ENCODE measurements around the gene PRDM7.
"Not testable (repeated sequence)": the region's sequence is repeated elsewhere in the genome, so short reads cannot be mapped to it uniquely, and the experiment has no call there.

PRDM7 gene

DNA sequence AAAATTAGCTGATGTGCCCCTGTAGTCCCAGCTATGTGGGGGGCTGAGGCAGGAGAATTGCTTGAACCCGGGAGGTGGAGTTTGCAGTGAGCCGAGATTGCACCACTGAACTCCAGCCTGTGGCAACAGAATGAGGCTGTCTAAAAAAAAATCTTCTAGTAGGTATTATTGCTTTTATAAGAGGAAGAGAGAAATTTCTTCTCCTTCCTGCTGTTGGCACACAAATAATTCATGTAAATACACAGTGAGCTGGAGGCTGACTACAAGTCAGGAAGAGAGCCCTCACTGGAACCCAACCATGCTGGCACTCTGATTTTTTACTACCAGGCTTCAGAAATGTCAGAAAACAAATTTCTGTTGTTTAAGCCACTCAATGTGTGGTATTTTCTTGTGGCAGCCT, 6.7 kb downstream of the PRDM7 start:
- DNase-seq = no peak

DNA sequence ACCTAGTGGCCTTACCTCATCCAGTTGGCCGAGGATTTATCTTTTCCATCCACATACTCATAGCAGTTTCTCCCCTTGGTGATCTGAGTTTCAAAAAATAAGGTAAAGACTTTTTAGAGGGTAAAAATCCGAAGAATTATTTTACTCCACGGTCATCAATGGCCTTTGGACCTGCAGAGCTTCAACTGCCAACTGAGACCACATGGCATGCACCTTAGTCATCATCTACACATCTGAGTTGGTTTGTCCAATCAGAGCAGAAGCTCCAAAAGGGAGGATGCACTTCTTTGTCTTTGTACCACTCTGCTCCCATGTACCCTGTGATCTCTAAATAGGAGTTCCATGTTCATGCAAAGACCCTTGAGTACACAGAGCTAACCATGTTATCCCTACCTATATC, 15.7 kb downstream of the PRDM7 start:
- no peak for DNase-seq

- DNase-seq = peak; percentile 47
These were observed 19.4 kb downstream of the PRDM7 start for GRCh38 chr16:90057738-90058173.

DNA sequence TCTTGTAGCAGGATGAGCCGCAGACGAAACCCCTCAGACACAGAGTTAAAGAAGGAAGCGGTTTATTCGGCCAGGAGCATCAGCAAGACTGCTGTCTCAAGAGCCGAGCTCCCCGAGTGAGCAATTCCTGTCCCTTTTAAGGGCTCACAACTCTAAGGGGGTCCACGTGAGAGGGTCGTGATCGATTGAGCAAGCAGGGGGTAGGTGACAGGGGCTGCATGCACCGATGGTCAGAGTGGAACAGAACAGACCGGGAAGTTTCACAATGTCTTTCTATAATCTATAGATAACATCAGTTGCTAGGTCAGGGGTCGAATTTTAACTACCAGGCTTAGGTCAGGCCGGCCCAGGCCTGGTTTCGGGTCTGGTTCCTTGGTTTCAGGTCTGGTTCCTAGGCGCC, 20.6 kb downstream of the PRDM7 start:
- not testable (repeated sequence) for DNase-seq

DNA sequence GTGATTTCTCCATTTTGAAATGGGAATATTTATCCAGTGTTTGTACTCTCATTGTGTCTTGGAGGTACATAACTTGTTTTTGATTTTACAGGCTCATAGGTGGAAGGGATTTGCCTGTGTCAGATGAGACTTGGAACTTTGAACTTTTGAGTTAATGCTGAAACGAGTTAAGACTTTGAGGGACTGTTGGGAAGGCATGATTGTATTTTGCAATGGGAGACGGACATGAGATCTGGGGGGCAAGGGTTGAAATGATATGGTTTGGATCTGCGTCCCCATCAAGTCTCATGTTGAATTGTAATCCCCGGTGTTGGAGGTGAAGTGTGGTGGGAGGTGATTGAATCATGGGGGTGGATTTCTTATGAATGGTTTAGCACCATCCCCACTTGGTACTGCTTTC, 21.8 kb downstream of the PRDM7 start:
- DNase-seq = no peak

DNA sequence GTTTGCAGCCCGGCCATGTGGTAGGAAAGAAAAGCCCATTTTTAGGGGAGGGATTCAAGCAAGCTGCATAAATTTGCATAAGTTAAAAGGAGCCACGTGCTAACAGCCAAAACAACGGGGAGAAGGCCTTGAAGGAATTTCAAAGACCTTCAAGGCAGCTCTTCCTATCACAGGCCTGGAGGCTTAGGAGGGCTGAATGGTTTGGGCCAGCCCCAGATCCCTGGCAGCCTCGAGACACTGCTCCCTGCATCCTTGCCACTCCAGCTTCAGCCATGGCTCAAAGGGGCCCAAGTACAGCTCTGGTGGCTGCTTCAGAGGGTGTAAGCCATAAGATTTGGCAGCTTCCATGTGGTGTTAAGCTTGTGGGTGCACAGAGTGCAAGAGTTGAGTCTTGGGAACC, 22.6 kb downstream of the PRDM7 start:
- no peak for DNase-seq

GRCh38 chr16:90053902-90054500, 23.1 kb downstream of the PRDM7 start:
- no peak for DNase-seq

GRCh38 chr16:90050969-90051368, 26.2 kb downstream of the PRDM7 start:
- DNase-seq = no peak

DNA sequence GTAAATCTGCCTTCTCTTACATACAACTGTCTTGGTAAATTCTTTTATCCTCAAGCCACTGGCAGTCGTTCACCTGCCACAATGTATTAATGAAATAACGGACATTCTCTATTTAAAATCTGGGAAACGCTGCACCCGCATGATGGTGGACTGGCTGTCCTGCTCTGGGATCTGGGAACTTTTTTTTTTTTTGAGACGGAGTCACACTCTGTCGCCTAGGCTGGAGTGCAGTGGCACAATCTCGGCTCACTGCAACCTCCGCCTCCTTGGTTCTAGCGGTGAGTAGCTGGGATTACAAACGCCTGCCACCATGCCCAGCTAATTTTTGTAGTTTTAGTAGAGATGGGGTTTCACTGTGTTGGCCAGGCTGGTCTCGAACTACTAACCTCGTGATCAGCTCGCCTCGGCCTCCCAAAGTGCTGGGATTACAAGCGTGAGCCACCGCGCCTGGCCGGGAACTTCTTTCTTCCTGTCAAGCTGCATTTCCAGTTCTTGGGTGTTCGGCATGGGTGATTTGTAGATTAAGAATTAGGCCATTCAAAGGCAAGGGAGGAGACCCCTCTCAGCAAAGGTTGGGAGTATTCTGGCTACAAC, 28.3 kb downstream of the PRDM7 start:
- no peak for DNase-seq

DNA sequence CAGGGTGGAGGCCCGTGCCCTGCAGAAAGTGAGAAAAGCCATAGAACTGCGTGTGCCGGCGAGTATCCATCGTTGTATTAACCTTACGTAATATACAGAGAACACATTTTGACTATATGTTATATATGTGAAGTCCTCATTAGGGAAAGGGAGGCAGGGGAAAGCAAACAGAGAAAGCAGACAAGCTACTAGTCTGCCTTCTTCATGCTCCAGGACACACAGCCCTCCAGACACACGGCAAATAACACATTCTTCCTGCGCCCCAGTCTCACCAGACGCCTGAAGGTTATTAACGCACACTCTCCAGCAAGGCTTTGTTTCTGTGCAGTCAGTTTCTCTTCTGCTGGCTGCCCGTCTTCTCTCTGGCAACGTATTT, 28.8 kb downstream of the PRDM7 start:
- no peak for DNase-seq

GRCh38 chr16:90047714-90048346, 29.3 kb downstream of the PRDM7 start:
- no peak for DNase-seq

- DNase-seq = no peak
These were observed 30.0 kb downstream of the PRDM7 start for GRCh38 chr16:90046971-90047713.

DNA sequence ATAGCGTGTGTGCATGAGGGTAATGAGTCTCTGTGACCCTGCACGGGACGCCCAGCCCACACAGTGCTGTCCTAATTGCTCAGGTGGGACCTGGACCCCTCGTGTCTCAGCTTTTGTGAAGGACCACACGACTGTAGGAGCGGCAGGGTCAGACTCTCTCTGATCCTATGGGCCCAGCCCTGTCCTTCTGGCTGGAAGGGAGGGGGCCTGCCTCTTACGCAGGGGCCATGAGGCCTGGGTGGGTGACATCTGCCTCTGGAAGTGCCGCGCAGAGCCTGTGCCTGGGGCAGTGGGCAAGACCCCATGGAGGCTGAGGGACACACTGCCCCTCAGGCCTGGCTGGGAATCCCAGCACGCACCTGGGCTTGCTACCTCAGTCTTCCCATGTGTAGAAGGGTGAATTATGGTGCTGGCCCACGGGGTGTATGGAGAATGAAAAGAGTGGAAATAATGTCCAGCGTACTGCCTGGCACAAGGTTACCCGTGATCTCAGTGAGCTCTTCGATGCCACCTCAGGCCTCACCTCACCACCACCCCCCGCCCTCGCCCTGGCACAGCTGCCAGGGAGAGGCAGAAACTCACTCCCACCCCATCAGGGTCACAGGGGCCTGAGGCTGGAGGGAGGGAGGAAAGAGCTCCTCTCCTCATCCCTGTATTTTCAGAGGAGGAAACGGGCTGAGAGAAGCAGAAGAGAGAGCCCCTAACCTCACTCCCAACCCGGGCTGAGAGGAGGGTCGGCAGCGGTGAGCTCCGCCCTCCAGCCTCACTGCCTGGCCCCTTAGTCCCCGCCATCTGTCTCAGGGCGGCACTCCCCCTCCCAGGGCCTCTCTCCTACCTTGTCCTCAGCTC, 30.8 kb downstream of the PRDM7 start:
- no peak for DNase-seq

- DNase-seq = no peak
These were observed 33.0 kb downstream of the PRDM7 start for GRCh38 chr16:90044111-90044551.

- DNase-seq = no peak
These were observed 33.6 kb downstream of the PRDM7 start for GRCh38 chr16:90043526-90043925.

DNA sequence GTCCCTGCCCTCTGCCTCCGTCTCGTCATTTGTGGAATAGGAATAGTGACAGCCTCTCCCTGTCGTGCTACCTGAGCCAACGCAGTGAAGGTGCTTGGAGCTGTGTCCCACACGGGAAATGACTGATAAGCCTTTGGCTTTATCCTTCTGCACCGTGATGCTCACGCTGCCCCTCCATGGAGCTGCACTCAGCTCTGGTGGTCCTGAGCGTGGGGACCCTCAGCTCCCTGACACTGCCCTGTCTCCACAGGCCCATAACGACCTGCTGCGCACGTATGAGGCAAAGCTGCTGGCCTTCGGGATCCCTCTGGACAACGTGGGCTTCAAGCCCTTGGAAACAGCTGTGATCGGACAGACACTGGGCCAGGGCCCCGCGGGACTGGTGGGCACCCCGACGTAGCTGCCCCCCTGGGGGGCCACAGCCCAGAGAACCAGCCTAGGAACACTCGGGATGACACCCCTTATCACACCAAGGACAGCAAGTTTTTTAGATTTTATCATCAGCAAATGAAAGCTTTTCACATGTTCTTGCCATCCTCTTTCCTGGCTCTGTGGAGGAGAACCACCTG, 34.1 kb downstream of the PRDM7 start:
- DNase-seq = no peak

DNA sequence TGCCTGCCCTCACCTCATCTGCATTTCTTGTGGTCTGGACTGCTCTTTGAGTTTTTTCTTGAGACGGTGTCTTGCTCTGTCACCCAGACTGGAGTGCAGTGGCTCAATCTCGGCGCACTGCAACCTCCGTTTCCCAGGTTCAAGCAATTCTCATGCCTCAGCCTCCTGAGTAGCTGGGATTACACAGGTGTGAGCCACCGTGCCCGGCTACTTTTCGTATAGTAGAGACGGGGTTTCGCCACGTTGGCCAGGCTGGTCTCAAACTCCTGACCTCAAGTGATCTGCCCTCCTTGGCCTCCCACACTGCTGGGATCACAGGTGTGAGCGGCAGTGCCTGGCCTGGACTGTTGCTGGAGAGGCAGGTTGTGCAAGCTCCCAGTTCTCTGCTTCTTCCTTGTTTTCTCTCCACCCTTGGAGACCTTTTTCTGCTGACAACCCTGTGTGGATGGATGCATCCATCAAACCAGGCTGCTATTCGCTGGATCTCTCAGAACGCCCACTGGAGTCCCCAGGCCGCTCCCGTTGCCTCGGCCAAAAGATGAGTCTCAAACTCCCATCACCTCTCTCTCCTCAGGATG, 35.1 kb downstream of the PRDM7 start:
- DNase-seq = no peak

DNA sequence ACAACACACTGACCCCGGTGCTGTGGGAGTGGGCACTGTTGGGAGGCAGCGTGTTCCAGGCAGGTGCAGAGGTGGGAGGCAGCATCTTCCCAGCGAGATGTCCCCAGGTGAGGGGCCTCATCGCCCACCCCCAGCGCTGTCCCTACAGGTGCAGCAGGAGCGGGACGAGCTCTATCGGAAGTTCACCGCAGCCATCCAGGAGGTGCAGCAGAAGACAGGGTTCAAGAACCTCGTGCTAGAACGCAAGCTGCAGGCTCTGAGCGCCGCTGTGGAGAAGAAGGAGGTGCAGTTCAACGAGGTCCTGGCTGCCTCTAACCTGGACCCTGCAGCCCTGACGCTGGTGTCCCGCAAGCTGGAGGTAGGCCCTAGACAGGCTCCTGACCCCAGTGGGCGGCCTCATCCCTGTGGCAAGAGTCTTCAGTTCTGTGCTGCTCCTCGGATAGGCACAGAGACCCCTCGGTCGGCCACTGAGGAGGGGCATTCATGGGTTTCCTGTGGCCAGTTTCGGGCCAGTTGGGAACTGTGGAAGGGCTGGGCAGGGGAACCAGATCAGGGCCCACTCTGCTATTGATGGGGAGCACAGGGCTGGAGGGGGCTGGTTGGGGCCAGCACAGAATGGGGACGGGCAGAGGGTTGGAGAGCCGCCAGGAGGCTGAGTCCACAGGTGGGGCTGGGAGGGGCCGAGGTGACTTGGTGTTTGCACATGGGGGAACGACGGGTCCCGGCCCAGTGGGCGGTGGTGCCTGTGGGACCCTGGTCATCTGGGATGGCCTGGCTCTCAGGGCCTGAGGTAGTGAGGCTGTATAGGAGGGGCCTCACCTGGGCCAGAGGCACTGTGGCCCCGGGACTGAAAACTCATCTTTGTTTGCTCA, 36.7 kb downstream of the PRDM7 start:
- DNase-seq = no peak

GRCh38 chr16:90037276-90037675, 39.9 kb downstream of the PRDM7 start:
- no peak for DNase-seq

DNA sequence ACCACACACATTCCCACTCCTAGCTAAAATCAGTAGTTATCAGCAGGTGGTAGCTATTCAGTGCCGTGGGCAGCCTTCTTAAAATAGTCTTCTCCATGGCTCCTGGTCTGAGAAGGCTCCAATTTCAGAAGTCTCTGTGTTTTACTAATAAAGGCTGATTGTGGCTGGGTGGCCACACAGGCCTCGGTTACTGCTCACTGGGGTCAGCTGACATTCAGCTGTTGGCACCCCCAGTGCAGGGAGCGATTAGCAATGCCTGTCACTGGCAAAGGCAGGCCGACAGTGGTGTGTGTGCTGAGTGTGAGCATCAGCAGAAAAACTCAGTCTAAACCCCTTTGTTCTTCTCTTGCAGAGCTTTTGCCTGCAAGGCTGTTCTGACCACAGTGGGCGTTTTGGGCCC, 41.2 kb downstream of the PRDM7 start:
- no peak for DNase-seq

- no peak for DNase-seq
These were observed 42.6 kb downstream of the PRDM7 start for GRCh38 chr16:90034504-90034903.
